Lung (tissue), 12 donors: ENCODE data around the gene TIAM2. TPM values are rescaled to one million over a fixed set of nuclear protein-coding genes. Genes with fewer than 3 reads are reported as not detected.

ENCODE experiments used
- ATAC-seq: fragments of 200-7000 bp; cut with Tn5 transposase; one replicate; pipeline ENCODE4 v1.9.1; 2020; ENCODE audit warnings: moderate number of reproducible peaks; ENCODE audit not compliant: insufficient read depth, low FRiP score
- DNase-seq, 3 donors: peaks; one replicate each; pipeline ENCODE4 v3.0.0-alpha.2; 2013 to 2017
- H3K27ac ChIP-seq, 2 donors: one replicate each; pipeline ENCODE4 v1.5.1; 2013; ENCODE audit warnings: mild to moderate bottlenecking in 2 of 2, moderate library complexity in 2 of 2, control low read depth in 1 of 2, inconsistent platforms in 1 of 2, low read depth in 1 of 2, low read length in 1 of 2
- H3K27me3 ChIP-seq, 3 donors: one replicate each; pipeline ENCODE4 v1.5.1; 2013; ENCODE audit warnings: low read length in 2 of 3; ENCODE audit not compliant: control insufficient read depth in 3 of 3, insufficient read depth in 3 of 3
- H3K36me3 ChIP-seq, 4 donors: one replicate each; pipeline ENCODE4 v1.5.1; 2013; ENCODE audit warnings: low read length in 4 of 4, mild to moderate bottlenecking in 1 of 4, moderate library complexity in 1 of 4; ENCODE audit not compliant: control insufficient read depth in 4 of 4, insufficient read depth in 4 of 4
- H3K4me1 ChIP-seq, 5 donors: one replicate each; pipeline ENCODE4 v1.5.1; 2013; ENCODE audit warnings: low read length in 5 of 5, mild to moderate bottlenecking in 2 of 5, moderate library complexity in 1 of 5; ENCODE audit not compliant: control insufficient read depth in 5 of 5, insufficient read depth in 5 of 5
- H3K4me3 ChIP-seq: one replicate; pipeline ENCODE4 v1.5.1; 2013; ENCODE audit warnings: mild to moderate bottlenecking, control low read depth, moderate library complexity
- H3K9ac ChIP-seq, 2 donors: one replicate each; pipeline ENCODE4 v1.5.1; 2013; ENCODE audit warnings: low read length in 2 of 2, control low read depth in 1 of 2; ENCODE audit not compliant: insufficient read depth in 1 of 2
- H3K9me3 ChIP-seq, 4 donors: one replicate each; pipeline ENCODE4 v1.5.1; 2013; ENCODE audit warnings: low read length in 3 of 4, mild to moderate bottlenecking in 1 of 4, moderate library complexity in 1 of 4; ENCODE audit not compliant: control insufficient read depth in 4 of 4, insufficient read depth in 3 of 4
- CTCF ChIP-seq: IDR thresholded peaks from 2 replicates; pipeline ENCODE4 v1.5.1; 2012; ENCODE audit warnings: mild to moderate bottlenecking; ENCODE audit errors: control extremely low read depth, extremely low read depth
- WGBS, 2 donors: extraction: QIAGEN DNeasy Blood & Tissue Kit; methylation state at CpG; one replicate each; pipeline ENCODE4 v1.1.7; 2013; 5-methylcytosine and 5-hydroxymethylcytosine counted together
- polyA plus RNA-seq, 2 donors: library from polyadenylated mRNA; stranded (reverse); fragments of 200-250 nt; gene quantifications; one replicate each; pipeline ENCODE4 v1.2.1, GENCODE V29; 2013
- total RNA-seq, 2 donors: library from RNA; depleted of rRNA in 1 of 2; stranded (reverse); fragments of >200 nt in 1 of 2; gene quantifications; one replicate each; pipeline ENCODE4 v1.2.1, GENCODE V29; 2014 to 2021
- donor health status: control.
- donor health status: control.
- donor health status: Bipolar disorder and iron deficiency.
- donor health status: healthy.
- donor health status: DM: yes; HTN: yes; CAD: no.

Gene TIAM2
- total and polyA plus RNA-seq, 4 donors, result 1.8 to 17.5 (median 4.1) TPM

- 91 to 92% methylated on average over 10 of the region's 10 CpGs for WGBS, 2 donors
- Histone ChIP-seq H3K4me1 (peaks cover 0 to 10% (median 0%) of the 10 kb centered on the region in 5 donors), H3K27me3 (no peaks in the 10 kb centered on the region), H3K4me3 (no peak overlapping the region), H3K36me3 (no peaks in the 10 kb centered on the region), H3K27ac (no peak overlapping the region), H3K9me3 (no peaks in the 10 kb centered on the region), H3K9ac (no peak overlapping the region)
- ATAC-seq, result no peak
- DNase-seq, result no peak
- no peak for TF ChIP-seq CTCF
Measured at GRCh38 chr6:155155787-155156447, 160.8 kb downstream of the TIAM2 start.

DNA sequence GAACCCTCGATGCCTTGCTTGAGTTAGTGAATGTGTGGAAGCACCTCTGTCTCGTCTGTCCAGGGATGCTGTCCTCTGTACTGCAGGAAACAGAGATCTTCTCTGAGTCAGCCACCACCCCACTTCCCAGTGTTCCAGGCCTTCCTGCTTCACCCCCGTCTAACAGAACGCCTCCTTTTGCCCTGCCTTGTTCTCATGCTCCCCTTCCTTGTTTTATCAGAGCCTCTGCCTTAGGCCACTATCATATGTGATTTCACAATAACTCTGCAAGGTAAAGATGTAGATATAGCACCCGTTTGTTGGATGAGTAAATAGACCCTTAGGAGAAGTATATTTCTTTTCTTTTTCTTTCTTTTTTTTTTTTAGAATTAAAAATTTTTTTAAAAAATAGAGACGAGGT is 162.0 kb downstream of the TIAM2 start:
- Histone ChIP-seq H3K27ac (no peak overlapping the region), H3K36me3 (no peaks in the 10 kb centered on the region), H3K27me3 (no peaks in the 10 kb centered on the region), H3K9me3 (no peaks in the 10 kb centered on the region), H3K4me1 (peaks cover 0 to 10% (median 0%) of the 10 kb centered on the region in 5 donors), H3K9ac (no peak overlapping the region), H3K4me3 (no peak overlapping the region)
- DNase-seq, result no peak
- no peak for TF ChIP-seq CTCF
- no peak for ATAC-seq
- 79 to 80% methylated on average over 6 of the region's 6 CpGs for WGBS, 2 donors

GRCh38 chr6:155158030-155158843 is 163.1 kb downstream of the TIAM2 start:
- H3K27ac ChIP-seq, result no peak overlapping the region
- TF ChIP-seq CTCF, result no peak

More at GRCh38 chr6:155158030-155158843, 163.1 kb downstream of the TIAM2 start:
- H3K27me3 ChIP-seq, result no peaks in the 10 kb centered on the region
- no peak overlapping the region for H3K4me3 ChIP-seq
- H3K9me3 ChIP-seq, result no peaks in the 10 kb centered on the region
- DNase-seq (no peak), ATAC-seq (no peak)
- 64 to 85% methylated on average over 5 of the region's 5 CpGs for WGBS, 2 donors
- H3K4me1 ChIP-seq, result peaks cover 0 to 10% (median 0%) of the 10 kb centered on the region in 5 donors
- H3K36me3 ChIP-seq, result no peaks in the 10 kb centered on the region
- no peak overlapping the region for H3K9ac ChIP-seq
